Psoas muscle (tissue), 8 donors: ENCODE measurements around the gene GMPR2. TPM values are rescaled to one million over a fixed set of nuclear protein-coding genes. Genes with fewer than 3 reads are reported as not detected.

Source experiments
- ATAC-seq, 4 donors: fragments of 200-7000 bp; cut with Tn5 transposase; one replicate each; pipeline ENCODE4 v1.9.1; 2020; ENCODE audit warnings: moderate library complexity in 3 of 4, mild to moderate bottlenecking in 2 of 4
- DNase-seq, 2 donors: peaks; one replicate each; pipeline ENCODE4 v3.0.0-alpha.2; 2020
- H3K27ac ChIP-seq: fragments of 200-600 bp; one replicate; pipeline ENCODE4 v1.8.0; 2022
- H3K27me3 ChIP-seq, 3 donors: fragments of 200-600 bp in 1 of 3; one replicate each; pipeline versions ENCODE4 v1.6.1 to v1.8.0; 2013 to 2022; ENCODE audit warnings: low read length in 2 of 3, mild to moderate bottlenecking in 2 of 3, moderate library complexity in 1 of 3; ENCODE audit not compliant: insufficient read depth in 3 of 3
- H3K36me3 ChIP-seq, 2 donors: fragments of 200-600 bp in 1 of 2; one replicate each; pipeline versions ENCODE4 v1.6.1 to v1.8.0; 2013 to 2022; ENCODE audit warnings: low read depth in 1 of 2, mild to moderate bottlenecking in 1 of 2, moderate library complexity in 1 of 2; ENCODE audit not compliant: insufficient read depth in 1 of 2
- H3K4me1 ChIP-seq: fragments of 200-600 bp; one replicate; pipeline ENCODE4 v1.8.0; 2022
- H3K4me3 ChIP-seq: fragments of 200-600 bp; one replicate; pipeline ENCODE4 v1.8.0; 2022; ENCODE audit warnings: mild to moderate bottlenecking
- H3K9me3 ChIP-seq: fragments of 200-600 bp; one replicate; pipeline ENCODE4 v1.8.0; 2022
- CTCF ChIP-seq: fragments of 200-600 bp; IDR thresholded peaks from one replicate; pipeline ENCODE4 v1.8.0; 2022; ENCODE audit warnings: antibody characterized with exemption
- WGBS, 3 donors: extraction: QIAGEN DNeasy Blood & Tissue Kit; methylation state at CpG; one replicate each; pipeline versions ENCODE4 v1.1.6 to v1.1.7; 2013; 5-methylcytosine and 5-hydroxymethylcytosine counted together
- intact Hi-C, 2 donors: fragments of 100-400 bp; cut with DNase I; formaldehyde crosslinking; loops; one replicate each; pipeline versions ENCODE4 v1.11.0 to v1.14.2; 2022
- polyA plus RNA-seq, 3 donors: library from polyadenylated mRNA; stranded (reverse); fragments of 200-250 nt; gene quantifications; one replicate each; pipeline ENCODE4 v1.2.3, GENCODE V29; 2013
- total RNA-seq, 4 donors: library from RNA; stranded (reverse); fragmentation: NEBNext Ultra II Directional in 2 of 4; extraction: Animal tissue kit (Norgen Biotek cat#: 25700) in 2 of 4; gene quantifications; one replicate each; pipeline versions ENCODE4 v1.2.1 to v1.2.4, GENCODE V29; 2021 to 2023
- donor health status: healthy with polysubstance abuse.
- donor health status: DM: no; HTN: no; CAD: no; lungs with moderate emphysema.
- donor health status: Bipolar disorder and iron deficiency.
- donor health status: healthy.
- donor health status: DM: yes; HTN: yes; CAD: no.
- donor health status: DM: no; HTN: no; CAD: no.
- donor health status: DM: no; HTN: no; CAD: no.
- donor health status: DM: yes; HTN: yes; CAD: no.

GMPR2 gene
- total and polyA plus RNA-seq, 7 donors = 17.7 to 33.1 (median 24.0) TPM

DNA sequence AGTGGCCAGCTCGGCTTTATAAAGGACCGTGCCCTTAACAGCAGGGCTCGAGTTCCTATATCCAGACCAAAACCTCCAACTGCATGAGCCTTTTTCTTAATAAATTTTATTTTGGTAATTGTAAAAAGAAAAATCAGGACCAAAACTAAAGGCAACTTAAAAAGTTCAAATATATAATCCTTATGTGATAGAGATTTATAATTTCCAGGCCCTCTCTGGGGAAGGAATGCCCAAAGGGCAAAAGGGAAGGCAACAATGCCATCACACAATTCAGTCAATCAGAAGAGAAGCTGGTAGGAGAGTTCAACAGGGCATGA lies 43.7 kb upstream of the GMPR2 start:
- peak overlapping the region; percentile 94 for H3K27ac ChIP-seq

GRCh38 chr14:24189460-24189859 lies 43.3 kb upstream of the GMPR2 start:
- Histone ChIP-seq H3K4me3 (peak overlapping the region; percentile 90), H3K36me3 (peaks cover 6 to 63% of the 10 kb centered on the region in 2 donors), H3K27me3 (no peaks in the 10 kb centered on the region), H3K27ac (no peak overlapping the region), H3K4me1 (peaks cover 25% of the 10 kb centered on the region), H3K9me3 (no peaks in the 10 kb centered on the region)
- intact Hi-C loops = loop anchor here in 1 of 2 donors (2.0 kb wide), 1 partner anchor 25 kb away; no protein-coding TSS in a partner anchor
- 83 to 95% (median 91%) methylated on average over 9 of the region's 9 CpGs for WGBS, 3 donors
- no peak for TF ChIP-seq CTCF
- no peak for DNase-seq
- ATAC-seq = no peak

More for the DNA sequence above, 43.7 kb upstream of the GMPR2 start:
- H3K4me3 ChIP-seq = peak overlapping the region; percentile 90
- no peaks in the 10 kb centered on the region for H3K27me3 ChIP-seq
- TF ChIP-seq CTCF = no peak
- 0 to 2% (median 1%) methylated on average over 3 of the region's 3 CpGs for WGBS, 3 donors
- H3K36me3 ChIP-seq = peaks cover 6 to 67% of the 10 kb centered on the region in 2 donors
- H3K4me1 ChIP-seq = peaks cover 21% of the 10 kb centered on the region
- no peak for ATAC-seq
- H3K9me3 ChIP-seq = no peaks in the 10 kb centered on the region
- intact Hi-C loops = loop anchor here in 1 of 2 donors (2.0 kb wide), 1 partner anchor 26 kb away; no protein-coding TSS in a partner anchor
- no peak for DNase-seq

GRCh38 chr14:24190416-24190815 lies 42.3 kb upstream of the GMPR2 start:
- intact Hi-C loops = no loop called here
- peaks cover 29% of the 10 kb centered on the region for H3K4me1 ChIP-seq
- 81 to 82% (median 82%) methylated on average over 9 to 10 of the region's 10 CpGs for WGBS, 3 donors

GRCh38 chr14:24192933-24193332 lies 39.8 kb upstream of the GMPR2 start:
- ATAC-seq (no peak), DNase-seq (no peak)
- H3K4me3 ChIP-seq = no peak overlapping the region
- H3K9me3 ChIP-seq = no peaks in the 10 kb centered on the region
- TF ChIP-seq CTCF = no peak
- H3K27me3 ChIP-seq = no peaks in the 10 kb centered on the region
- 94 to 95% (median 95%) methylated on average over 15 of the region's 15 CpGs for WGBS, 3 donors
- H3K27ac ChIP-seq = no peak overlapping the region
- peaks cover 29% of the 10 kb centered on the region for H3K4me1 ChIP-seq
- H3K36me3 ChIP-seq = peaks cover 0 to 36% of the 10 kb centered on the region in 2 donors
- intact Hi-C loops = no loop called here

More at GRCh38 chr14:24190416-24190815, 42.3 kb upstream of the GMPR2 start:
- no peak for ATAC-seq
- peaks cover 3 to 53% of the 10 kb centered on the region in 2 donors for H3K36me3 ChIP-seq
- H3K4me3 ChIP-seq = no peak overlapping the region
- no peak for TF ChIP-seq CTCF
- H3K9me3 ChIP-seq = no peaks in the 10 kb centered on the region
- no peaks in the 10 kb centered on the region for H3K27me3 ChIP-seq
- H3K27ac ChIP-seq = no peak overlapping the region
- no peak for DNase-seq

GRCh38 chr14:24194186-24194872 lies 38.4 kb upstream of the GMPR2 start:
- Histone ChIP-seq H3K27ac (peak overlapping the region; percentile 96), H3K4me1 (peaks cover 26% of the 10 kb centered on the region), H3K9me3 (no peaks in the 10 kb centered on the region), H3K36me3 (peaks cover 0 to 45% of the 10 kb centered on the region in 2 donors), H3K4me3 (peak overlapping the region; percentile 89), H3K27me3 (no peaks in the 10 kb centered on the region)
- 65 to 72% (median 71%) methylated on average over 7 of the region's 7 CpGs for WGBS, 3 donors
- intact Hi-C loops = no loop called here
- no peak for TF ChIP-seq CTCF
- ATAC-seq = no peak
- no peak for DNase-seq
